ENCODE data around the gene ASXL3.

ASXL3 gene

DNA sequence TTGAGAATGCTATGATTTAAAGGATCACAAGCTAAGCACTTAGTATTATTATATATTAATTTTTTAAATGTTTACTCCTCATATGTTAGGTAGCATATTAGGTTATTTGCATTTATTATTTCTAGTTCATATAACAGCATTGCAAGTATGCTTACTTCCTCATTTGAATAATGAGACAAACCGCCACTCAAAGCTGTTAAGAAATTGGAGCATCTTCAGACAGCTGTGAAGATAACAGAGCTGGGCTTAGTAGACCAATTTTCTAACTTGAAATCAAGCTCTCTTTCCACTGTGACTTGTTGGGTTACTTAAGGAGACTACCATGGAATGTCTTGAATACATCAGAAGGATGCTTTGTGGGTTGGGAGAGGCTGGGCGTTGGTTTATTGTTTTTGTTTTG lies 139.3 kb downstream of the ASXL3 start:
- no peak for DNase-seq (ENCODE audit: low read depth)

DNA sequence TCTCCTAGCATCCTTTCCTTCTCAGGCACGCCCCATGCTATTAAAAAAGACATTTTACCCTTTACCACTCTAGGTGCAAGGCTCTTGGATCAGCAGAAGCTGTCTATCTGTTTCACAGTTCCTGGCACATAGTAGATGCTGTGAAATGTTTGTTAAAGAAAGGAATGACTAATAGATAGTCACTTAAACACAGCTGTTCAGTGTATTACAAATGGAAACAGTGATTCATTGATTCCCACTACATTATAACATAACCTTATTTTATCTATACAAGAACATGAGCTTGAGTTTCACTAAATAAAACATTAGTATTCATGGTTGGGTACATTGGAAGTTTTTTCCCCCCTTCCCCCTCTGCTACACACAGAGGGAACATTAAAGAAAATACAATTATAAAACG lies 142.1 kb downstream of the ASXL3 start:
- DNase-seq (ENCODE audit: low read depth) = no peak

DNA sequence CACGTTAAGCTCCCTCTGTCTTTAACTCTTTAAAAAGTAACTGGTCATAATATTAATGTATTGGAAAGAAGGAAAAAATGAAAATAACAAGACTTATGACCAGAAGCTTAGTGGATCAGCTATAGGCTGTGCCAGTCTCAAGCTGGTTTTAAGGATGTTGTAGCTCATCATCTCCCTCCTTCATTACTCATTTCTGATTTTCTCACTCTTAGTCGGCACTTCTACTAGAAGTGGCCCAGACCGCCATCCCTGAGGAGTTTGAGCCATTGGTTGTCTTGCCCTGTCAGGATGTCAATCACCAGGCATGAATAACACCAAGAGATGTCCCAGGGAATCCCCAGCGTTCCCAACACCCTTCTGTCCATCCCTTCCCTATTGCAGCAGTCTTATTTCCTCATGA lies 151.5 kb downstream of the ASXL3 start:
- DNase-seq (ENCODE audit: low read depth) = no peak

DNA sequence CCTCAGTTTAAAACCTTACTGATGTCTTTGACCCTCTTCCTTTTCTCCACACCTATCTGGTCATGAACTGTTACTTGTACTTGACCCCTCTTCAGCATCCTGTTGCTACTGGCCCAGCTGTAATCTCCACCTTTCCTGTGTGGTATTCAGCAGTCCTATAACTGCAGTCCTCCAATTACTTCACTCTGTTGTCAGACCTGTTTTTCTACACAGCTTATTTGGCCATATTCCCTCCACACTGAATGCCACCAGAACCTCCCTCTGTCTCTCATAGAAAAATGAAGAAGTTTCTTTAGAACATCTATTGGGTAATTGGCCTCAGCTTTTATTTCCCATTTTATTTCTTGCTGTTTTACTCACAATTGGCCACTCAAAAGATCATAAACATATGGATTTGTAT lies 155.4 kb downstream of the ASXL3 start:
- DNase-seq (ENCODE audit: low read depth) = no peak

DNA sequence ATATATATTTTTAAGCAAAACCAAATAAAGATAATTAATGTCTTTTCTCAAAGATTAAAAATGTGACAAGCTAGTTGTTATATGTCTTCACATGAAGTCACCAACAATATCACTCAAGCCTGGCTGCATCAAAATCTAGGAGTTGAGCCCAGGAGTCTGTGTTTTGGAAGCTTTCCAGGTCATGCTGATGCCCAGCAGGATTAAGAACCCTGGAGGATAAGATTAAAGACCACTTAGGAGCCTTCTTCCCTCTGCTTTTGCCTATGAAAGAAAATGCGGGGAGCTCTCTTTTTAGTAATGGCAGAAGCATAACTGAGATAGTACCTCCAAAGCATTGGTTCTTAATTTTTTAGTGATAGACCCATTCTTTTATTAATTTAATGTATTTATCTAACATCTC lies 157.4 kb downstream of the ASXL3 start:
- no peak for DNase-seq (ENCODE audit: low read depth)

DNA sequence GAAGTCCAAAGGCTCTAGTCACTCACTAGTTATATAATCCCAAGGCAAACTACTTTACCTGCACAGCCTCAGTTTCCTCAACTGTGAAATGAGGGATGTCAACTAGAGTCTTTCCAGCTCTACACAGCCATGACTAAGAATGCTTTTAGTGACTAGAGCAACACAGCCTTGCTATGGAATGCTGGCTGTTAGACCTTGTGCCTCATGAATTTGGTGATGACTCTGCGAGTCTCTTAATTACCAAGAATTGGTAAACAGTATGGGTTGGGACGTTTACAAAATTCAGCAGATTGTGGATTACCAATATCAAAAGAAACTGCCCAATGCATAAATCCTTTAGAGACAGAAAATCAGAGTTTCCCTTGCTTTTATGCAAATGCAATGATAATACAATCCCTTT lies 163.7 kb downstream of the ASXL3 start:
- no peak for DNase-seq (ENCODE audit: low read depth)

DNA sequence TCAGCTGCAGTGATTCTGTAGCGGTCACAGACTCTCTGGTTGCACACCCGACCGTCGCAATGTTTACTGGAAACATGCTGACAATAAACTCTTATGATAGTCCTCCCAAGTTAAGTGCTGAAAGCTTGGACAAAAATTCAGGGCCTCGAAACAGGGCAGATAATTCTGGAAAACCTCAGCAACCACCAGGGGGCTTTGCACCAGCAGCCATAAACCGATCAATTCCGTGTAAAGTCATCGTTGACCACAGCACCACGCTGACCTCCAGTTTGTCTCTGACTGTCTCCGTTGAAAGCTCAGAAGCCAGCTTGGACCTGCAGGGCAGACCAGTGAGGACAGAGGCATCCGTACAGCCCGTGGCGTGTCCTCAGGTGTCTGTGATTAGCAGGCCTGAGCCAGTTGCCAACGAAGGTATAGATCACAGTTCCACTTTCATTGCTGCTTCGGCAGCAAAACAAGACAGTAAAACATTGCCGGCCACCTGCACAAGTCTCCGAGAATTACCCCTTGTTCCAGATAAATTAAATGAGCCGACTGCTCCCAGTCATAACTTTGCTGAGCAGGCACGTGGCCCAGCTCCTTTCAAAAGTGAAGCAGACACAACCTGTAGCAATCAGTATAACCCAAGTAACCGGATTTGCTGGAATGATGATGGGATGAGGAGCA lies 166.1 kb downstream of the ASXL3 start:
- DNase-seq (ENCODE audit: low read depth) = no peak

DNA sequence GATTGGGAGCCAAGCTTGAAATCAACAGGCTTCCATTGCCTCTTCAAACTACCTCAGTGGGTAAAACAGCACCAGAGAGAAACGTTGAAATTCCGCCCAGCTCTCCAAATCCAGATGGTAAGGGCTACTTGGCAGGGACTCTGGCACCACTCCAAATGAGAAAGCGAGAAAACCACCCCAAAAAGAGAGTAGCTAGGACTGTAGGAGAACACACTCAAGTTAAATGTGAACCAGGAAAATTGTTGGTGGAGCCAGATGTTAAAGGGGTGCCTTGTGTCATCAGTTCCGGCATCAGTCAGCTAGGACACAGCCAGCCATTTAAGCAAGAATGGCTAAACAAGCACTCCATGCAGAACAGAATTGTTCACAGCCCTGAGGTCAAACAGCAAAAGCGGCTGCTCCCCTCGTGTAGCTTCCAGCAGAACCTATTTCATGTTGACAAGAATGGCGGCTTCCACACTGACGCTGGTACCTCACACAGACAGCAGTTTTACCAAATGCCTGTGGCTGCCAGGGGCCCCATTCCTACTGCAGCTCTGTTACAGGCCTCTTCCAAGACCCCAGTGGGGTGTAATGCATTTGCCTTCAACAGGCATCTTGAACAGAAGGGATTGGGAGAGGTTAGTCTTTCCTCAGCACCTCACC lies 167.3 kb downstream of the ASXL3 start:
- DNase-seq (ENCODE audit: low read depth) = no peak

DNA sequence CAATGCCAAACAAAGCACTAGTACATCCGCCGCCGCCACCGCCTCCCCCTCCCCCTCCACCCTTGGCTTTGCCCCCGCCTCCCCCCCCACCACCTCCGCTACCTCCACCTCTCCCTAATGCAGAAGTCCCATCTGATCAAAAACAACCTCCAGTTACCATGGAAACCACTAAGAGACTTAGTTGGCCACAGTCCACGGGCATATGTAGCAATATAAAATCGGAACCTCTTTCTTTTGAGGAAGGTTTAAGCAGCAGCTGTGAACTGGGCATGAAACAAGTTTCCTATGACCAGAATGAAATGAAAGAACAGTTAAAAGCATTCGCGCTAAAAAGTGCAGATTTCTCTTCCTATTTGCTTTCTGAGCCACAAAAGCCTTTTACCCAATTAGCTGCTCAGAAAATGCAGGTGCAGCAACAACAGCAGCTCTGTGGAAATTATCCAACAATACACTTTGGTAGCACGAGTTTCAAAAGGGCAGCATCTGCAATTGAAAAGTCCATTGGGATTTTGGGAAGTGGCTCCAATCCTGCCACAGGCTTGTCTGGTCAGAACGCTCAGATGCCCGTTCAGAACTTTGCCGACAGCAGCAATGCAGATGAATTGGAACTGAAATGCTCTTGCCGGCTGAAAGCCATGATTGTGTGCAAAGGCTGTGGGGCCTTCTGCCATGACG lies 168.0 kb downstream of the ASXL3 start:
- DNase-seq (ENCODE audit: low read depth) = no peak

DNA sequence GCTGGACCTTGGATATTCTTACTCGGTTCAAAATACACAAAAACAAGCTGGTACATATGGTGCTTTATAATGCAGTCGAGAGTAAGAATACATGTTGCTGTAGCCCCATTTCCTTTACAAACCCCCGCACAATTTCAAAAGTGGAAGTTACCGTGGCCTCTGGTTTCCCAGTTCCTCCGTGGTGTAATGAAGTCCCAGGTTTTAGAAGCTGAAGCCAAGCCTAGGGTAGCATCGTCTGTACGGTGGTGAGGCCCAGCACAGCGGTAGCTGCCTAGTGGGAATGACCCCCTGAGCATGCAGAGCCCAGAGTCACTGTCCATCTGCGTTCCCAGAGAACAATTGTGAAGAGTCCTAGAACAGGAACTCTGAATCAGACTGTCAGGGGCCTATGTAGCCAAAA lies 171.8 kb downstream of the ASXL3 start:
- DNase-seq (ENCODE audit: low read depth) = no peak

DNA sequence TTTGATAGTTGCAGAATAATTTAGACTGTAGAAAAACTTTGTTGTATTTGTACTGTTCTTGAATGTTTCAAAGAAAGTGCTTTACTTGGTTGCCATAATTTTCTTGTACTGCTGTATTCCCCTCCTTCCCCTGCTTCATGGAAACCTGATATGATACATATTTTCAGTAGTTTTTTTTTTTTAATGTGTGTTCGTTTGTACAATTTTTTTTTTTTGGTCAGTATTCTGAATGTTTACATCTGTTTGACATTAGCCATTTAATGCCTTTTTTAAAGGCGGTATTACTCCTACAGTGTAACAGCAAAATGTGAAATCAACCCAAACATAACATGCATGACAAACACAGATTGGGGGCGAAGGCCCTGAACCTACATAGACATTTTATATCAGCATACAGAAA lies 172.3 kb downstream of the ASXL3 start:
- no peak for DNase-seq (ENCODE audit: low read depth)

DNA sequence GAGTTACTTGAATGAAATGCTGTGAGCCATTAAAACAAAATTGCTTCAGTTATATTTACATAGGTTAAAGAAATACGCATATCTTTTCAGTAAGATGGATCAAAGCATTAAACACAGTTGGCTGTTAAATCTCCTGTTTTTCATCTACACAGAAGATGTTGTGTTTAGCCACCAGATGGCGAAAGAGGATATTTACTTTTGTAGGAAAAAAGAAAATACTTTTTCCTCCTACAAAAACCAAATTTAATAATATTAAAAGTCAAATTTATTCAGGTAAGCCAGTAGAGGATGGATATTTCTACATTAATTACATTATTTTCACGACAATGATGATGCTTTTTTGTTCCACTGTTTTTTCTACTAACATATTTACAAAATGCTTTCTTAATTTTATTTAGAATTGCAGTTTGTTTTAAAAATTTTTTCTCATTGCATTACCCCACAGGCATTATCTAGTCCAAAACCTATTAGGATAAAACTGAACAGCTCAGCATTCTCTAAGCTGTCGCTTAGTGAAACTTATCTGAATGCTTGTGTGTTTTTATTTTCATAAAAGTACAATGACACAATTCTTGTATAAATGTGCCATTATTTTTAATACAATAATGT lies 173.7 kb downstream of the ASXL3 start:
- no peak for DNase-seq (ENCODE audit: low read depth)

DNA sequence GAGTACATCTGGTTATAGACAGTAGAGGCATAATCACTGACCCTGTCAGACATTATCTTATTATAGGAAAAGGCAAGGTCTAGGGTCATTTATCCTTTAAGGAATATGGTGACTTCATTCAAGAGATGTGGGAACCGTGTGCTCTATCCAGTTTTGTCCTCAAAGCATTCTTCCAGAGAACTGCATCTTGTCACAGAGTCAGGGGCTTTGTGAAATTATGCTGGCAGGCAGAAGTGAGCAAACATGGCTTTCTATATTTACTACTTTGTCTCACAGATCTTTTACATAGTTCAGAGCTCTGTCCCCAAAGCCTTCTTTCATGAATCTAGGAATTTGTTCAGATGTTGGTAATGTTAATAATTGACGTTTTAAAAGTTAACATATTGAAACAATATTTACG lies 177.4 kb downstream of the ASXL3 start:
- no peak for DNase-seq (ENCODE audit: low read depth)

DNA sequence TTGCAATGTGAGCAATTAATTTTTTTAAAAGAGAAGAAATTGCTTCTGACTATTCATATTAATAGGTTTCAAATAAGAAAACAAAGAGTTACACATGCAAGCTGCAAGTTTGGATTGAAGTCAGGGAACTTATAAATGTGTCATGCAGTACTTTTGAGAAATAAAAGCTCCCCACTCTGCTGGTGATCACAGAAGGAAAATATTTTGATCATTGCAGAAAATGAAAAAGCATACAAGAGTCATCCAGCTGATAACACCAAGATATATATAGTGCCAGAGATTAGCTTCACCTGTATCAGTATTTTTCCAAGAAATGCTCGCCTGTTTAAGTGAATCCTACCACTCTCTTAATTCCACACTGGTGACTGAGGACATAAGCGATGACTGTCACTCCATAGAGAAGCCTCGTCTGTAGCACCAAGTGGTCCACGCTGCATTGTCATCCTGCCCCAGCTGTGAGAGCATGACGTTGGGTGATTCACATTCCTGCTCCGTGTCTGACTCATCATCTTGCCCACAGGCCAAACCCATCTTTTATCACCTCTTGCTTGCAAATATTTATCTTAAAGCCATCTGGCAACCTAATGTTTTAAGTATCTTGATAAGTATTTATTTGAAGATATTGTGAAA lies 178.0 kb downstream of the ASXL3 start:
- DNase-seq (ENCODE audit: low read depth) = no peak

DNA sequence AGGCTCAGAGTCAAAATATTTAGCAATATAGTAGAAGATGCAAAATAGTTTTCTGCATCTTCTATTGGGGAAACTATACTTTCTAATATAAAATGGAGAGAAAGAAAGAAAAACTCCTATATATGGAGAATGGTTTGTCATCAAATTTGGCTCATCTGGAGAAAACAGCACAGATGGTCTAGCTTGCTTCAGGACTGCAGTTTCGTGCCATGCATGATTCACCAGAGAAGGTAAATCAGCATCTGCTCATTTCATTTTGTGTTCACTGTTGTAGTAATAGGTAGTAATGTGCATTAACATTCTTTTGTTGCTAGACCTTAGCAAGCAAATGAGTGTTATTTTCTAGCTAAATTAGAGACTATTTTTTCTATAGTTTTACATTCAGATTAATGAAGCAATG lies 179.0 kb downstream of the ASXL3 start:
- no peak for DNase-seq (ENCODE audit: low read depth)

DNA sequence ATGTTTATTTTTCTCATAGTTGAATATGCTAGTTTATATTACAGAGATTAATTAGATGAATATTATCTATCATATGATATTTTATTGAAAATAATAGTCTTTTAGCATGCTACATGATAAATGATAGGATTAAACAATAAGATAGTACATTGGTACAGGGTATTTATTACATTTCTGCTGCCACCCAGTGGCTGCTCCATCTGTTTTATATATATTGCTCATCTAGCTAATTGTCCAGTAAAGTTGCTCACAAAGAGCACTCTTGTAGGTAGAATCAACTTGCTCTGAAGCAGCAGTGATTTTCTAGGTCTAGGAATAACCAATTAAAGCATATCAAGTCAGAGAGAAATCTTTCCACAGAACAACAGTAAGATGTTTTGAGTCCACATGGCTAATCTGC lies 183.3 kb downstream of the ASXL3 start:
- no peak for DNase-seq (ENCODE audit: low read depth)

DNA sequence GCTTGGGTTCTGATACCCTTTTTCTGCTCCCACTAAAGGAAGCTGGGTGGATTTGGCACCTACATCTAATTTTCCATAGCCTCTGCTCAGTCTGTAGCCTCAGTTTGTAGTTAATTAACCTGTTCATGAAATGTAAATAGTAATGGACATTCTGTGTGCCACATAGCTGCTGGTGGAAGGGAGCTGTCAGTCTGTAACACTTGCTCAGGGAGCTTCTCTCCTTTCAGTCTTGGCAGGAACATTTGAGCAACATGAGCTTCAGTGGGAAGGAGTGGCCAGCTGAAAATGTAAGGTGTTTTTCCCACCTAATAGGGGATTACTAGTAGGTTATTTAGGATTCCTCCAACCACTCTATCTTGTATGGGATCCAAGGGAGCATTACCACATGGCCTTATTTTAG lies 203.4 kb downstream of the ASXL3 start:
- no peak for DNase-seq (ENCODE audit: low read depth)
